Globus pallidus (tissue), 1 donor: ENCODE measurements around the gene CCND2.

ENCODE experiments used
- DNase-seq: peaks from one replicate; pipeline ENCODE4 v3.0.0-alpha.2; 2015; ENCODE audit warnings: low spot score

CCND2 gene

GRCh38 chr12:4289998-4290790, 16.6 kb downstream of the CCND2 start:
- DNase-seq, result no peak

- DNase-seq, result no peak
Measured at GRCh38 chr12:4292341-4293073, 18.9 kb downstream of the CCND2 start.

- DNase-seq, result no peak
Measured at GRCh38 chr12:4293299-4293965, 19.9 kb downstream of the CCND2 start.

- peak; percentile 17 for DNase-seq
Measured at GRCh38 chr12:4293966-4294505, 20.5 kb downstream of the CCND2 start.

GRCh38 chr12:4296751-4297150, 23.2 kb downstream of the CCND2 start:
- no peak for DNase-seq

GRCh38 chr12:4297617-4298016, 24.1 kb downstream of the CCND2 start:
- DNase-seq, result no peak

- no peak for DNase-seq
Measured at GRCh38 chr12:4300883-4301282, 27.3 kb downstream of the CCND2 start.

- no peak for DNase-seq
Measured at GRCh38 chr12:4301932-4302501, 28.5 kb downstream of the CCND2 start.

GRCh38 chr12:4302881-4303280, 29.3 kb downstream of the CCND2 start:
- DNase-seq, result no peak

- DNase-seq, result no peak
Measured at GRCh38 chr12:4303750-4304149, 30.2 kb downstream of the CCND2 start.

GRCh38 chr12:4307593-4308333, 34.2 kb downstream of the CCND2 start:
- DNase-seq, result peak; percentile 42

GRCh38 chr12:4308334-4308950, 34.9 kb downstream of the CCND2 start:
- DNase-seq, result no peak

GRCh38 chr12:4311776-4312175, 38.2 kb downstream of the CCND2 start:
- DNase-seq, result no peak

GRCh38 chr12:4312251-4312650, 38.7 kb downstream of the CCND2 start:
- no peak for DNase-seq

GRCh38 chr12:4320497-4320852, 46.9 kb downstream of the CCND2 start:
- DNase-seq, result no peak

GRCh38 chr12:4320853-4321701, 47.5 kb downstream of the CCND2 start, which contains the start of gene TIGAR:
Gene TIGAR, plus strand, starts transcription at chr12:4321213. Its CDS starts 59 bp downstream, at chr12:4321272.
- DNase-seq, result peak; percentile 95

- no peak for DNase-seq
Measured at GRCh38 chr12:4322726-4323125, 49.2 kb downstream of the CCND2 start.
